Fibroblast of mammary gland (primary cell): ENCODE data around the gene ADH5.
A peak's percentile ranks its signal among the peaks of the same experiment; 100 is the strongest.

Experiments
- DNase-seq: peaks from one replicate; pipeline ENCODE4 v3.0.0-alpha.2; 2010; ENCODE audit warnings: low read depth
- H3K4me3 ChIP-seq: 2 replicates; pipeline ENCODE4 v1.5.1; 2011; ENCODE audit warnings: low read depth, mild to moderate bottlenecking, low read length, moderate library complexity; ENCODE audit not compliant: control insufficient read depth
- CTCF ChIP-seq: conservative IDR thresholded peaks from 2 replicates; pipeline ENCODE4 v1.5.1; 2011; ENCODE audit warnings: low read depth, low read length, inconsistent platforms; ENCODE audit not compliant: control insufficient read depth, insufficient read depth

The ADH5 gene

GRCh38 chr4:99088481-99089365, at the start of gene ADH5:
ADH5 (minus strand) TSS chr4:99088788; CDS start chr4:99088700, 88 bp downstream.
- peak; percentile 82 for DNase-seq
- peak within 1 kb of the TSS; percentile 81 for H3K4me3 ChIP-seq
- no peak for TF ChIP-seq CTCF

GRCh38 chr4:99136329-99136728, 47.7 kb upstream of the ADH5 start:
- DNase-seq: no peak
- TF ChIP-seq CTCF: no peak
- no peak overlapping the region for H3K4me3 ChIP-seq

GRCh38 chr4:99135541-99136162, 47.1 kb upstream of the ADH5 start:
- H3K4me3 ChIP-seq: no peak overlapping the region
- no peak for TF ChIP-seq CTCF
- DNase-seq: no peak

GRCh38 chr4:99134586-99134985, 46.0 kb upstream of the ADH5 start:
- no peak for TF ChIP-seq CTCF
- no peak overlapping the region for H3K4me3 ChIP-seq
- no peak for DNase-seq

GRCh38 chr4:99131378-99131777, 42.8 kb upstream of the ADH5 start:
- DNase-seq: no peak
- H3K4me3 ChIP-seq: no peak overlapping the region
- TF ChIP-seq CTCF: no peak

- TF ChIP-seq CTCF: no peak
- DNase-seq: no peak
These were observed 37.8 kb upstream of the ADH5 start for GRCh38 chr4:99126376-99126775.

GRCh38 chr4:99121008-99121407, 32.4 kb upstream of the ADH5 start:
- no peak overlapping the region for H3K4me3 ChIP-seq
- no peak for DNase-seq
- no peak for TF ChIP-seq CTCF

More at GRCh38 chr4:99126376-99126775, 37.8 kb upstream of the ADH5 start:
- no peak overlapping the region for H3K4me3 ChIP-seq
